Fibroblast of lung (primary cell): Measurements from ENCODE around the gene ME2.

Source experiments
- CTCF ChIP-seq, 2 donors: IDR thresholded peaks in 1 of 2; conservative IDR thresholded peaks in 1 of 2; 1 replicate in 1 of 2; 2 replicates in 1 of 2; pipeline ENCODE4 v1.5.1; 2011 to 2012; ENCODE audit warnings: low read length in 2 of 2, control low read depth in 1 of 2, inconsistent platforms in 1 of 2, low read depth in 1 of 2, mild to moderate bottlenecking in 1 of 2
- EZH2 ChIP-seq: IDR thresholded peaks from 2 replicates; pipeline ENCODE4 v1.5.1; 2012; ENCODE audit warnings: low read length, control low read depth, mild to moderate bottlenecking; ENCODE audit errors: missing control alignments

- TF ChIP-seq EZH2 (no peak), CTCF (conservative IDR thresholded peaks at IDR 0.05 in 1 of 2, IDR thresholded peaks at IDR 0.05 in 1 of 2; ENCODE audit: low read depth in 1 of 2, low read length in 2 of 2) (no peak)
Observed at GRCh38 chr18:50848991-50849390, 29.9 kb upstream of the ME2 start.
